AG20443 (cell line): ENCODE measurements around the gene AVPR1B.

Experiments used
- DNase-seq: peaks from one replicate; pipeline ENCODE4 v3.0.0; 2012; ENCODE audit warnings: low spot score, mixed read lengths

Gene AVPR1B

DNA sequence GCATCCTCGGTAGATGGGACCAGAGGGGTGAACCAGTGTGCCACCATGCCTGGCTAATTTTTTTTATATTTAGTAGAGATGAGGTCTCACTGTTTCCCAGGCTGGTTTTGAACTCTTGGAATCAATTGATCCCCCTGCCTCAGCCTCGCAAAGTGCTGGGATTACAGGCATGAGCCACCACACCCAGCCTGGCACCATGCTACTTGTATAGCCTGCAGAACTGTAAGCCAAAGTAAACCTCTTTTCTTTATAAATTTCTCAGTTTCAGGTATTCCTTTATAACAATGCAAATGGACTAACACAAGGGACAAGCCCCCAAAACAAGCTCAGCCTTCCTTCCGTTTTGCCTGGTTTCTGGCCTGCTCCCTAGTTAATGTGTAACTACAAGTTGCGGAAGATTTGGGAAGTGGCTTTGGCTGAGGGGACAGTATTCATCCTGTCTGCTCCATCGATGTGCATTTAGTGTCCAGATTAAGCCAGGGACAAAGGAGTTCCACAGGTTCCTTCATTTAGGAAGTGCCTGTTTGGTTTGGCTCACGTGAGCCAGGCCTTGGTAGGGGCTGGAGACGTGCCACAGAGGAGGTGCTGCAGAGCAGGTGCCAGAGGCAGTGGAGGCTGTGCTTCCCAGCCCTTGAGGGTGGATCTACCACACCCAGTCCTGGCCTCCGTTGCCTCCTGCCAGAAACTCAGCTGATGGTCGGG, 4.4 kb downstream of the AVPR1B start:
- DNase-seq: peak; percentile 6

DNA sequence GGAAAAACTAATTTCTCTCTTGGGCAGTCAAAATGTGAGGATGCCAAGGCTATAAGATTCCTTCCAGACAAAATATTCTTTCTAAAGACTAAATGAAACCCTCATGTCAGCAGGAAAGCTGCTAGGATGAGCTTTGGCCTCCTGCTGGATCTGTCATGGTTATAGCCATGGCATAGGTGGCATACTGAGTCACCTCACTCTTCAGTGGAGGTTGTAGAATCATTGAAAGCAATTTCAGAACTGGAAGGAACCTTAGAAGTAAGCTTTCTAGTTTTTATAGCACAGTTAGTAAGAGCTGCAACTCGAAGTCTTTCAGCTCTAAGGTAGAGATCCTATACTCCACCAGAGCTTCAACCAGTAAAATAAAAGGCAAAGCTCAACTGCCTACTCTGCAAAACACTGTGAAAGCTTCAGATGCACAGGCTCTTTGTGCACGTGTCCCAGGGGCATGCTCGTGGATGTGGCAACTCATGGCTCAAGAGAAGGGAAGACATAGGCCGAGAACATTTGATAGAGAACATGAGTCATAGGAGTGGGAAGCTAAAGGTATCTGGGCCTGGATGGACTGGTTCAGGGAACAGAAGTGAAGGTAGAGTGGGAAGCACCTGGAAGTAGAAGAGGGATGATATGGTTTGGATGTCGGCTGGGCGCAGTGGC, 5.8 kb downstream of the AVPR1B start:
- DNase-seq: no peak

DNA sequence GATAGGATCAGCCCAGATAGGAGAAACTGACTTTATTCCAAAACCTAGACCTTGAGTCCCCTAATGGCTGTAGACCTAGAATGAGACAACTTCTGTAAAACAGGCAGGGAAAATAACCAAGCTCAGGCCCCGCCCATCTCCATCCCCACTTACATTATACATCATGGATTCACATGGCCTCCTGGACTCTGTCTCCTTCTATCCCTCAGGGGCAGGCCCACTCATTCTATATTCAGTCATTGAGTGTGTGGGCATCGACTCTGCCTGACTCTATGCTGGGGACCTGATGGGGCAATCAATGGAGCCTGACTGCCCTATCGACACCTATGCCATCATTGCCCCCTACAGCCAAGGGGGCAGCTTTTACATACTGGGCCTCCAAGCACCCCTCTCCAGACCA, 6.4 kb downstream of the AVPR1B start:
- no peak for DNase-seq

DNA sequence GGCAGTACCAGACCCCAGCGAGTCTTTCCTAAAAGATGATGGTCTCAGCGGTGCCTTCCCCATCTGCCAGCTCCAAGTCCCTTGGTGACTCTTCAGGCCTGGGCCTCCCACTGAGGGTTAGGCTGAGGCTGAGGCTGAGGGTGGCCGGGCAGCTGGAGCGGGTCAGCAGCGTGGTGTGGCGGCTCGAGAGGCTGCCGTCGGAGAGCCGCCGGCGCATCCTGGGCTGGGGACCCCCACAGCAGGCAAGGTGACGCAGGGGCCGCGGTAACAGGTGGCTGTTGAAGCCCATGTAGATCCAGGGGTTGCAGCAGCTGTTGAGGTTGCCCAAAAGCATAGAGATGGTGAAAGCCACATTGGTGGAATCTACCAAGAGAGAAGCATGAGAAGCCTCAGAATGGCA, 7.0 kb downstream of the AVPR1B start:
- DNase-seq: no peak

DNA sequence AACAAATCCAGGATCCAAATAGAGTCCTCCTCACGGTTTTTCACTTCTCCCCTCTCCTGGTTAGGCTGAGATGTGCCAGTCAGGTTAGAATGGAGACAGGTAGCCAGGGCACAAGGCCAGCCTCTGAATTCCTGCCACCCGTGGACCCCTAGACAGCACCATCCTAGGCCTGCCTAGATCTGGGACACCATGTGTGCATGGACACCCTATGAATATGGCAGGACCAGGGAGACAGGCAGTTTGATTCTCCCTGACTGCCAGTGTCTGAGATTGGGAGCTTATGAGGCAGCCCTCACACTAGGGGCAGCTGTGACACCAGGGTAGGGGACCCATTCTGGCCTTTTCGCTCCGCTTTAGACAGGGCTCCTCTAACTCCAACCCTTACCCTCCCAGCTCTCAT, 7.5 kb downstream of the AVPR1B start:
- DNase-seq: no peak

DNA sequence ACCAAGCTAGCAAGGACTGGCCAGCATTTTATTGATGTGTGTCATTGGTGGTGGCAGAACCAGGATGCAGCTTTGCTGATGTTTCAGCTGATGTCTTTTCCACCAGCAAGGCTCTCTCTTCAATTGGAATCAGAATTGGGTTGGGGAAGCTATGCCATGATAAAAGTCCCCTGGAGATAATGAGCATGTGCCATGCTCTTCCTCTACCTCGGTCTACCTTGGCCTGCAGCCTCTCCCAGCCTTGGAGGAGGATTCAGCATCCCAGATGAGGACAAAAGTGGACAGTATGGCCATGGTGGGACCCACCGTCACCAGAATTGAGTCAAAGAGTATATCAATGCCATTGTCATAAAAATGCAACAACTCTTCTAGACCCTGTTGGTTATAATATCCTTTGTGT, 8.6 kb downstream of the AVPR1B start:
- no peak for DNase-seq

DNA sequence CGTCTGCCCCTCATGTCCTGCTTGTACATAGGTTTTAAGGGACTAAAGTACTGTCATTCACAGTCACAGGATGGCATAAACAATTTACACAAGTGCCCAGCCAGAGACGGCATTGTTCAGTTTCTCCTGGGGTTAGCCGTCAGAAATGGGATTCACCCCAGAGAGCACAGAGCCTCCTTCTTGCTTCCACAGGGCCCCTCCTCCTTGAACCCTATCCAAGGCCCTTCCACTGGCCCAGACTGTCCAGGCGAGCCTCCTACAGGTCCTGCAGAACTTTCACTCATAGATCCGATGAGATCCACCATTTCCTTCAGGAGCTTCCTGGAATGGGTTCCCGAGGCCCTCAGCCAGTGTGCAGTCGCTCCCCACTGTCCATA, 10.0 kb downstream of the AVPR1B start:
- DNase-seq: no peak

DNA sequence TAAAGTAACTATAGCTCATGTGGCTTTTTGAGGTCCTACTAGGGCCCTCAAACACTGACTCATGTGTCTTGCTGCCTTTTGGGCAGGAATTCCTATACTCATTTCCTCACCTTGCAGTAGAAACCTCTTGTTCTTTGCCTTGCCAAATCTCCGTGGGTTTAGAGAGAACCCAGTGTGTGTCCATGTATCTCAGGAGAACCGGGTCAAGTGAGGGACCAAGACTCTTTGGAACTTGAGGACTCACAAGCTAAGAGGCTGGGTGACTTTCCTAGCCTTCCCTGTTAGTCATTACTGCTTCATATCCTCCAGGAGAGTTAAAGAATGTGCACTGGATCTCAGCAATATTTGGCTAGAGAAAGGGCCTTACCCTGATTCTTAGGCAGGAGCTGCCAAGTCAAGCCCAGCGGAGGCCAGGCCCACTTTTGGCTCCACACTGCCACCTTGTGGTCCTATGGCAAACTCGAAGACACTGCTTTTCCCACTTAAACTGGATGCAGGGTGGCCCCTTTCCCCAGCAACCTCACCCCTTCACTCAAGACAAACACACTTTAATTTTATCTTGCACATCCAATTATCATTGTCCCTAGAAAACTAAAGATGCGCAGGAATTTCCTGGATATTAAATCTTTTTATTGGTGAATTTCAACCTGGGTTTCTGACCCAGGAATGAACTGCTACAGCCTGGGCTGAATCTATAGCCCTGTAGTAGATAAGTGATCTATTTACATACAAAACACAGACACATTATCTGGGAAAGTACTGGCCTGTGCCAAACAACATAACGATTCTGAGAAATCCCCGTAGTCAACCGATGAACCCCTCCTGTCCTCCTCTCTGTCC, 10.6 kb downstream of the AVPR1B start:
- peak; percentile 94 for DNase-seq

DNA sequence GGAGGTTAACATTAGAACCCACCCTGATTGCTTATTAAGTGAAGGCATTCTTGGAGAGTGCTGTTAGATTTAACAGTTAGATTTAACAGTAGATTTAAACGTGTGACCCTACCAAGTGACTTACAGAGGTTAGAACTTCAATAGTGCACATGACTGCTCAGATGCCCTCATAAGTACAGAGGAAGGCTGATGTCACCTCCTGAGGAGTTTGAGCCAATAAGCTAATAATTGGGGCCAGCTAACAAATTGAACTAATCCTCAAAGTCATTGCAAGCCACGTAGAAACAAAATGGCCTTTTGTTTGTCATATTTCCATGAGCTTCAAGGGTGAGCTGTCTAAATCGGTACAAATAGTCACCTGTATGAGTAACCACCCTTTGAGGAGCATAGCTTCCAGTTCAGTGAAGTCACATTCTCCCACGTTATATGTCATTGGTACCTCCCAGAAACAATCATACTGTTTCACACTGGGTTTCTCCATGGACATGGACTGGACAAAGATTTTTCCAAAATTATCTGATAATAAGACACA, 11.7 kb downstream of the AVPR1B start:
- DNase-seq: no peak

DNA sequence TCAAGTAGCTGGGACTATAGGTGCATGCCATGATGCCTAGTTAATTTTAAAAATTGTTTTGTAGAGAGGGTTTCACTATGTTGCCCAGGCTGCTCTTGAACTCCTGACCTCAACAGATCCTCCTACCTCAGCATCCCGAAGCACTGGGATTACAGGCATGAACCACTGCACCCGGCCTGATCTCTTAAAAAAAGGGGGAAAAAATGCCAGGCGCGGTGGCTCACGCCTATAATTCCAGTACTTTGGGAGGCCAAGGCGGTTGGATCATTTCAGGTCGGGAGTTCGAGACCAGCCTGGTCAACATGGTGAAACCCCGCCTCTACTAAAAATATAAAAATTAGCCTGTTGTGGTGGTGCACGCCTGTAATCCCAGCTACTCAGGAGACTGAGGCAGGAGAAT, 13.2 kb downstream of the AVPR1B start:
- DNase-seq: no peak

DNA sequence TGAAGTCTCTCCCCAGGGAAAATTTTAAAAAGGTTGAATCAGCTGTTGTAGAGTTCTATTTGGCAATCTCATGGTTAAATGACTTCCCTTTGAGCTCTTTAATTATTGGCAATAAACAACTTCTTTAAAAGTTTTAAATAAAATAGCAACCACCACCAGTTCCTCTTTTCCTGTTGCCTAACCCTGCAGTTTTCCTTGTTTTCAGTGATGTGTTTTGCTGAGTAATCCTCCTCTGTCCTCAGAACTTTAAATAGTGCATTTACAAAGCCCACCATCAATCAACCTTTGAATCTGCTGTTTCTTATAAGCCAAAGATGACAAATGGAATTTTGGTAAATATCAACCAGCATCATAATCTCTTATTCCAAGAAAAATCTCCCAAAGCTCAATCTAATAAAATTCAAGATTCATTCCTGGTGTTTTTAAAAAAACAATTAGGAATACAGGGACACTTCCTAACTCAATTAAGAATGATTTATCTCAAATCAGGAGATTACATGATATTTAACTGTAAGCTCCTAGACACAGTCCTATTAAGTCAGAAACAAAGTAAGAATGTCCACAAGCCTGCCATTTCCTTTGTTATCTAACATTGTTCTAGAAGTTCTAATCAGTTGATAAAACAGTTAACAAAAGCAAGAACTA, 14.8 kb downstream of the AVPR1B start:
- DNase-seq: no peak

DNA sequence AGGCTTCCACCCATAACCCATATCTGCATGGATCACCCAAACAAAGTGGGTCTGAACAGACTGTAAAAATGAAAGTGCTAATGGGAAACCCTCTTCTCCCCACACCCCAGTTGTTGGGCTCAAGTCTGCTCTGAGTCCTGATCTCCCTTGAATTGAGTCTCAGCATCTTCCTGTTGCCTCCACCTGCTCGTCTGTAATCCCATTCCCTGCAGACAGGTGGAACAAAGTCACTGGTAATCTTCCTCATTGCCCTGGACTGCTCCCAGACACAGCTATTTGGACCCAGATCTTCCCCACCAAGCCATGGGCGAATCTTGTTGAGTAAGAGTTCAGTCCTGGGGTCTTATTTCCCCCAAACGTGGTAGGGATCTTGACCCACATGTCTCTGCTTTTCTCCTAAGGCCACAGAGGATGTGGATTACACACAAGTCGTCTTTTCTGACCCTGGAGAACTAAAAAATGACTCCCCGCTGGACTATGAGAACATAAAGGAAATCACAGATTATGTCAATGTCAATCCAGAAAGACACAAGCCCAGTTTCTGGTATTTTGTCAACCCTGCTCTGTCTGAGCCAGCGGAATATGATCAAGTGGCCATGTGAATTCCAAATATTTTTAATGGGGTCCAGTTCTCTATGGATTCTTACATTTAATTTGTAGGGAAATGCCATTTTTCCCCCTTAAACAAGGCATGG, 15.7 kb downstream of the AVPR1B start:
- no peak for DNase-seq

DNA sequence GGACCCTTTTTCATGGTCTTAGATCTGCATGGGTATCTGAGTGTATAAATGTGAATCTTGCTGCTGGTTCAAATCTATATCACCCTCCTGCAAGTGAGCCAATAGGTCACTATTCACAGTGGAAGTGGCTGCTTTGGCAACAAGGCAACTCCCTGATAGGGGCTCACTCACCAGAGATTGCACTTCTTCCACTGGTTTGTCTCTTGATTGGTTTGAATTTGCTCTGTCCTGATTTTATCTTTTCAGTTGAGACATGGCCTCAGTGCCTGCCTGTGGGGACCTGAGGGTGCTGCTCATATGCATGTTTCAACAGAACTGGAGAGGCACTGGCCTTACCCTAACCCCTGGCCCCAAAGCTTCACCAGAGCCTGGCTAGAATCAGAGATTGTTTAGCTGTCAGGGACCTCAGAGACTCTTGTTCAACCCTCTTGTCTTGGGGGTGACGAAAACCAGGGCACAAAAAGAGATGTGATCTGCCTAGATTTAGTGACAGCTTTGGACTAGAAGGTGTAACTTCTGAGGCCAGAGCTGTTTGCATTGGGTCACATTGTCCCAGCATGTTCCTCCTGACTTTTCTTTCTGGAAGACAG, 16.9 kb downstream of the AVPR1B start:
- DNase-seq: no peak

DNA sequence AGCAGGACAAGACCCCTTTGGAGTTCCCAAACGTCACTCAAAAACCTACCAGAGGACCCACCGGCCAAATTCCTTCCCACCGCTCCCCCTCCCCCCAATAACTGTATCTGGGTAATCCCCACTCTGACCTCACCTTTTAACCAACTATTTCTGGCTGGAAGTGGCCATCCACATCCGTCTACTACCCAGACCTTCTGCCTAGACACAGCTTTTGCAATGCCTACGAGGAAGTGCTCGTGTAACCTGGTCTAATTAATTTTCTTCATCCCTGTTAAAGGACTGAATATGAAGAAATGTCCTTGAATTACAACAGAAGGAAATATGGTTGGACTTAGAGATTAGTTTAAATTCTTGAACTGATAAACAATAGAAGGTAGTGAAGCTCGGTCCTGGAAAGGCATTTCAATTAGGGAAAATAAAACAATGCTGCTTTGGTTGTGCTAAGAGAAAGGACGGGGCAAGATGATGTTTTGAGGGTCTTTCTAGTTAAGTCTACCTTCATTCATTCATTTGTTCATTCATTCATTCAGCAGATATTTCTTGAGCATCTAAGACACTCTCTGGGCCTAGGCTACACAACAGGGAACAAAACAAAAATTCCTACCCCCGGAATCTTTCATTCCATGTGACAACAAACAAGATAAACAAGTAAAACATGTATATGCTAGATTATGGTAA, 18.8 kb downstream of the AVPR1B start:
- DNase-seq: no peak

DNA sequence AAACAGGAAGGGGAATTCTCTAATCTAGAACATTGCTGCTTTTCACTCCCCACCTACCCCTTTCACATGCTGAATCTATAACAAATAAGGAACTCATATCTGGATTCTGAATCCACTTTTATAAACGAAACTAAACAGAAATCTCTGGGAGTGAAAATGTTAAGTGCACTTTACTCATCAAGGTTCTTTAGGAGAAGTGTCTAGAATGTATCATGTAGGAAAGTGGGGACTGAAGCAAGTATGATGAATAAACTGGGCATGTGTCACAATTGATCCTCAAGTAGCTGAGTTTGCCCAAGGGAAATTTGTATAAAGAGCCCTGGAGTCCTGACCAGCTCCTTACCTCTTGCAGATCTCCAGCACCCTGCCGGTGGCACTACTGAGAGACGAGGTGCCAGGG, 19.8 kb downstream of the AVPR1B start:
- DNase-seq: no peak

DNA sequence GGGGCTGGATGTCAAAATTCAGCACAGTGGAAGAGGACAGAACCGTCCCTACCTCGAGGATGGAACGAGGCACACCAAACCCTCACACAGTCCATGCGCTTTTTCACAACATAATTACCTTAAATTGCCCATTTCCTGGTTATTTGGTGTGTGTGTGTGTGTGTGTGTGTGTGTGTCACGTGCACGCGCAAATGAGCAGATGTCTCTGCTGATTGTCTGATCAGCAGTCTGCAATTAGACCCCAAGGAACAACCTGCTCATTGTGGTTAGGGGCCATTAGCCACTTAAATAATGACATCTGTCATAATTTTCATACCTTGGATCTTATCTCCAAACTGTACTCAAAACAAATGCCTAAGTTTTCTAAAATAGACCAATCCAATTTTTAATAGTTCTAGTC, 23.2 kb downstream of the AVPR1B start:
- DNase-seq: no peak

DNA sequence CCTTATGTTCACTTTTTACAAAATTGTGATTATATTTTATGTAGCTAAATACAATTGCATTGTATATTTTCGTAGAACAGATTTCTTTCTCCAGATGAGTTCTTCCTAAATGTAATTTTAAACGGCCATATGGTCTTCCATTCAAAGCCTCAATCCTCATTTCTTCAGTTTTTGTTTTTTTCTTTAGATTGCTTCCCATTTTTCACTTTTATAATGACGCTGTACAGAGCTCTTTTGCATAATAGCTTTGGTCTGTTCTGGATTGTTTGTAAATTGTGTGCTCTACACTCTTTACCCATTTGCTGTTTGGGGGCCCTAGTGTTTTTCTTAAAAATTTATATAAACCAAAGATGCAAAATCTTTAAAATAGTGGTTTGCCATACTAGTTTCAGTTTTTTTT, 27.8 kb downstream of the AVPR1B start:
- no peak for DNase-seq

DNA sequence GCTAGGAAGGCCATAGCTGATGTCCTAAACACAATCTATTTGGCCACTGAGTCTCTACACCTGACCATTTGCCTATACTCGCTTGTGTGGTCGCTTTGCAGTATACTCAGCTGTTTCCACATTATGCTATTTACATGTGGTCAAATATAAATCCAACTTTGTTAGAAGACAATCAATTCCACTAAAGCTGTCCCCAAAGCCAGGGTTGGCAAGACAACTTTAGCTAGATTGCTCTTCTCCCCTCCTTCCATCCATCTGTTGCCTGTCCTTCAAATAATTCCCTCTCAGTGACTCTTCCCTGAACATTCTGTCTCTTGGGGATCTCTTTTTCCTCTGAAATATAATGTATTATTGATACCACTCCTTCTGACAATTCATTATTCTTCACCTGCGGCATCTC, 30.1 kb downstream of the AVPR1B start:
- DNase-seq: no peak

DNA sequence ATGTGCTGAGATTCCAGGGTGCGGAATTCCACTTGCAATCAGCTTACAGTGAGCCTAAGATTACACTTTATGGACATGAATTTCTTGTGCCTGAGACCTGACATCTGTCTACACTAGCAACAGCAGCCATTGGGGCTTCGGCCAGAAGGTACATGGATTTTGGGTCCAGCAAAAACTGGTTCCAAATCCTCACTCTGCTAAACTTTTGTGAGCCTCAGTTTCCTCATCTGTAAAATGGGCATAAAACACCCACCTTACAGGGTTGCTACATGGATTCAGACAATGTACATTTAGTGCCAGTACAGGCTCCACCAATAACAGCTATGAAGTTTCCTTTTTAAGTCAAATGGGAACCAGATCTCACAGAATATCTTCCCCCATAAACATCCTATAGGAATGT, 33.4 kb downstream of the AVPR1B start:
- DNase-seq: no peak

DNA sequence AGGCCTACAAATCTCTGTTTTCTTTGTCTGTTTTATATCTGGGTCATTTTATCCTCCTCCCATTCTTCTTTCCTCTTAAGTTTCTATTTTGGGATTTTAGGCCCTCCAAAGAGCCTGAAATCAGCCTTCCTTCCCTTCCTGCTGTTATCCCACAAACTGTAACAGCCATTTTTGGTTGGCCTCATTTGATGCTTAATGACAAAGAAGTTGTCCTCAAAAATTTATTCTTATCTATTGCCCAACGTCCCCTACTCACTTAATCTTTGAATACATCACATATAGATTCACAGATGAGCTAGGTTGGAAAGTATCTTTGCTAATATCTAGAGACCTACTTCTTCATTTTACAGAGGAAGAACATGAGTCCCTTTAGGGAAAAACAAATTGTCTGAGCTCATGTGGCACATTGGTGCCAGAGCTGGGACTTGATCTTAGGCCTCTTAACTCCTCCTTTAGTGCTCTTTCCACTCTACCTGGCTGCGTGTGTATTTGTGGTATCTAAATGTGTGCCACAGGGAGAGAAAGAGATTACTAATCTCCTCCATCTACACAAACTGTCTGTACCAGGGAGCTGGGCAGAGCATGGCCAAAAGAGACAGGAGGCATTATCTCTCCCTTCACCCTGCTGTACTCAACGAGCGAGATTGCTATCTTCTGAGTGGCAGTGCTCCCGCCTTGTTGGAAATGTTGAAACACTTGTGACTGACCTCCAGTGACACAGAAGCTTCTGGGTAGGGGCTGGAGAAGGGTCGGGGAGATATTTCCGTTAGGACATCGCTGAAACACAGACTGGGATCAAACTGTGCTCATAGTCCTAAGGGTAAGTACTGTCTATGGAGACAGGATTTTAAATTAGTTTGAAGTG, 34.1 kb downstream of the AVPR1B start:
- DNase-seq: no peak
